ENCODE data around the gene ZNF846. TPM values are rescaled to one million over a fixed set of nuclear protein-coding genes. Genes with fewer than 3 reads are reported as not detected.
"Not testable (repeated sequence)": the region's sequence is repeated elsewhere in the genome, so short reads cannot be mapped to it uniquely, and the experiment has no call there.

Gene ZNF846
- 3.6 and 5.1 TPM in 2 replicates for total RNA-seq

DNA sequence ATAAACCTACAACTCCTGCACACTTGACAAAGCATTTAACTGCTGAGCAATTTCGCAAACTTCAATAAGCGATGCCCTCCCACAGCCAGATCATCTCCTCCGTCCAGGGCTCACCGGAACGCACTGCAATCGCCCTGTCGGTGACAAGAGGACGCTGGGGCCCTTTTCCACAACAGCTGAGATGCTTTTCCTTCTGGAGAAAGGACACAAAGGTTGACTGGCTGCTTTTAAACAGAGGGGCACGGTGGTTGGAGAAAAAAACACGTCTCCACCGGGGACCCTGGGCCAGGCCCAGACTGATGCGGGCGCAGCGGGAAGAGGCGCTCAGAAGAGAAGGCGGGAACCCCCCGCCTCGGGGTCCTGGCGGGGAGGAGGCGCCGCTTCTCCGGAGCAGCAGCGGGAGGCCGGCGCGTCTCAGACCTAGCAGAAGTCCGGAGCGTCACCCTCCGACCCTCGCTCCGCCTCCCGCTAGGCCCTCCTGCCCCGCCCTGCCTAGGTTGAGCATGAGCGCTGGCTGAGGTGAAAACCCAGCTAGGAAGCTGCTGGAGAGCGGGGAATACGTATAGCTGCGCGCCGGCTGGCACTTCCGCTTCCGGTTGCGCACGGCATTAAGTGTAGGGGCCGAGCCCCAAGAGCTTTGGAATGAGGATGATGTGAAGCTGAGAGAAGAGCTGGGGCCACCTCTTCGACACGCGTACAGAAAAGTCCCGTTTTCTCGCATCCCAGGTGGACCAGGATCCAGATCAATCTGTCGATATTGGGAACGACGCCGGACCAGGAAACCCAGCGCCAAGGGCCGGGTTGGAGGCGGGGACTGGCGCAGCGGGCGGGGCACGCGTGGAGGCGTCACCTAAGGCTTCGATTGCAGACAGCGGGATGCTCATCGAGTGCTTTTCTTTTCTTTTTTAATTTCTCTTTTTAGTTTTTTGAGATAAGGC is at the start of gene ZNF846:
ZNF846 (minus strand) TSS at position 564 of the 938 bp plus-strand sequence. CDS start 3,788 bp downstream, outside the sequence.
- peak; percentile 85 to 95 for DNase-seq (ENCODE audit: low read depth in 2 of 2)

DNA sequence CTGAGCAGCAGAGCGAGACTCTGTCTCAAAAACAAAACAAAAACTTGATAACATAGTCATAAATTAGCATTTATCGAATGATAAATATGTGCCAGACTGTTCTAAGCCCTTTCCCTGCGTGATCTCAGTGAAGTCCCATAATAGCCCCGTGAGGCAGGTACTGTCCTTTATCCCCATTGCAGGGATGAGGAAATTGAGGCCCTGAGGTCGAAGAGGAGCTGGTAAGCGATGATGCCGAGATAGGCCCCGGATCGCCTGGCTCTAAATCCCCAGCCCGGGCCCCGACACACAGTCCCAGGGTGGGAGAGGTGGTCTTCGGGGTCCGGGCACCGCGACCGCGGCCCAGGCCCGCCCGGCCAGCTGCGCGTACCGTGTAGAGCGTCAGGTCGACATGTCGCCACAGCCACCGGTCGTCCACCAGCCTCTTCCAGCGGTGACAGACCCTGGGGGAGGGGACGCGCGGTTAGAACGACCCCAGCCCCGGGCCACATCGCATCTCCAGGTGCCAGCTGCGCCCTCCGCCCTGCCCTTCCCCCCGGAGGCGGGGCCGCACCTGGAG is 49.7 kb upstream of the ZNF846 start:
- no peak for DNase-seq (ENCODE audit: low read depth in 2 of 2)

DNA sequence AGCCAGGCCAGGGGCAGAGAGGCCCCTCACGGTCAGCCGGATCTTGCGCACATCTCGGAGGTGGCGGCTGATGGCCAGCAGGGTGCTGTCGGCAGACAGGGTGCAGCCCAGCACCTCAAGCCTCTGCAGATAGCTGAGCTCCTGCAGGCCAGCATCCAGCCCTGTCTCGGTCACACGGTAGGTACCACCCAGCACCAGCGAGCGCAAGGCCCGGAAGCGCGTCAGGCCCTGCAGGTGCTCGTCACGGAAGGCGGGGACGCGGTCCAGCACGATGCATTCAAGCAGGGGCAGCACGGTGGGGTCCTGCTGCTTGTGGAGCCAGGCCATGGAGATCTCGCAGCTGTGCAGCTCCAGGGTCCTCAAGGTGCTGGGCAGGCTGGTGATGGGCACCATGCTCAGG is 42.6 kb upstream of the ZNF846 start:
- DNase-seq (ENCODE audit: low read depth in 2 of 2) = no peak

DNA sequence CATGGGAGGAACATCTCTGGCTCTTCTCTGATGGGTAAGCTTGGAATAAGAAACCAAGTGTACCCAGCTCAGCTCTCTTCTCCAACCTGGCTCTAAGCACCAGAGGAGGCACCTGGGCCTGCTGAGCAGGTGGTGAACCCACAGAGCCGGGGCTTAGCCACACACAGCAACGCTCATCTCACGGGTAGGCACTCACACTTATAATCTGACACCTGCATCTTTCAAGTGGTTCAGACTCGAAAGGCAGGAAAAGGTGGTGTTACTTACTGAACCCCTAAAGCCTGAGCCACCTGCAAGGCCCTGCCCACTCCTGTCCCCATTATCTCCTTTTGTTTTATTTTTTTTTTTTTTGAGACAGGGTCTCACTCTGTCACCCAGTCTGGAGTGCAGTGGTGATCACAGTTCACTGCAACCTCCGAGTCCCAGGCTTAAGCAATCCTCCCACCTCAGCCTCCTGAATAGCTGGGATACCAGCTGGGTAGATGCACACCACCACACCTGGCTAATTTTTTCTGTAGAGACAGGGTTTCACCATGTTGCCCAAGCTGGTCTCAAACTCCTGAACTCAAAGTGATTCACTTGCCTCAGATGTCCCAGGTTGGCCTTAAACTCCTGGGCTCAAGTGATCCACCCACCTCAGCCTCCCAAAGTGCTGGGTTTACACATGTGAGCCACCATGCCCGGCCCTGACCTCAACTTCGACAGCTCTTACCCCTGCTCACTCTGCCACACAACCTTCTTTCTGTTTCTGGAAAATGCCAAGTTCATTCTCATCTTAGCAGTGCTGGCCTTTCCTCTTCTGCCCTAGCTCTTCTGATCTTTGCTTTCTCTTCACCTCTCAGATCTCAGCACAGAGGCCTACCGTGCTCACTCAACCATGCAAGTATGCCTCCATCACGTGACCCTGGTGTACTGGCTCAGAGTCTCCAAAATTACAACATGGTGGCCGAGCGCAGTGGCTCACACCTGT is 40.6 kb upstream of the ZNF846 start:
- no peak for DNase-seq (ENCODE audit: low read depth in 2 of 2)

DNA sequence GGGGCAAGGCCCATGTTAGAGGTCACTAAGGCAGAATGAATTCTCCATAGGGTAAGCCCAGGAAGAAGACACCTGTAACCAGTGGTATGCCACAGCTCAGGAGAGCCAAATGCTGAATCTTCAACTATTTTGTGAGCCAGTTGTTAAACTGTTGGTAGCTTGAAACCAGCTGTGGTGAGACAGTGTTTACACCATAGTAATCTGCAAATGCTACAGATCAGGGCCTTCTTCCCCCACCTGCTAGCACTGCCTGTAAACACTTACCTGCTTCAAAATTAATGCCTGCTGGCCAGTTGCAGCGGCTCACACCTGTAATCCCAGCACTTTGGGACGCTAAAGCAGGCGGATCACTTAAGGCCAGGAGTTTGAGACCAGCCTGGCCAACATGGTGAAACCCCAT is 38.3 kb upstream of the ZNF846 start:
- DNase-seq (ENCODE audit: low read depth in 2 of 2) = no peak

DNA sequence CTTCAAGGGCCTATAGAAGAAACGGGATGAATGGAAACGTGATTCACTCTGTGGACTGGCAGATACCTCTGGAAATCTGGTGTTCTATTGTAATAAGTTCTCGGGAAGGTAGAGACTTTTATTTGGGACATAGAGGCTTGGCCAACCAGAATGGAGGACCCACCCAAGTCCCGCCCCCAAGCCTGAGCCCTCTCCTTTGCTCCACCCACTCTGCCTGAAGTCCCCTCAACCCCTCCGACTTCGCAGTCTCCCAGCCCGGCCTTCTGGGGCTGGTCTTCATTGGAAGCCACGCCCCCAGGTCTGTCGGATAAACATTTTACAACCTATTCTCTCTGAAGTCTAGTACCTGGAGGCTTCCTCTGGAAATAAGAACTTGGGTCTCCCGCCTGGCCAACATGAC is 33.4 kb upstream of the ZNF846 start:
- no peak for DNase-seq (ENCODE audit: low read depth in 2 of 2)

DNA sequence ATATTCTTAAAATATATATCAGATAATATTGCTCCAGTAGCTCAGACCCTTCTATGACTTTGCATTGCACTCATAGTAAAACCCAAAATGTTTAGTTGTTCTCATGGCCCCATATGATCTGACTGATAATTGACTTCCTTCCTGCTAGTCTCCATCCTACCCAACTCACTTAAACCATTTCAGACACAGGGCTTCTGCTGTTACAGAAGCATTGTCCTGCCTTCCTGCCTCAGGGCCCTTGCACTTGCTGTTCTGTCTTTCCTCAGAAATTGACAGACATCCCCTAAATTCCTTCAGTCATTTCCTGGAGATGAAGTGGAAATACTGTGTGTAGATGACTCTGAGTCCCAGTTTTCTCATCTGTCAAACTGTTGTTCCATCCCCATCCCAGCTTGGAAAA is 30.6 kb upstream of the ZNF846 start:
- DNase-seq (ENCODE audit: low read depth in 2 of 2) = no peak

DNA sequence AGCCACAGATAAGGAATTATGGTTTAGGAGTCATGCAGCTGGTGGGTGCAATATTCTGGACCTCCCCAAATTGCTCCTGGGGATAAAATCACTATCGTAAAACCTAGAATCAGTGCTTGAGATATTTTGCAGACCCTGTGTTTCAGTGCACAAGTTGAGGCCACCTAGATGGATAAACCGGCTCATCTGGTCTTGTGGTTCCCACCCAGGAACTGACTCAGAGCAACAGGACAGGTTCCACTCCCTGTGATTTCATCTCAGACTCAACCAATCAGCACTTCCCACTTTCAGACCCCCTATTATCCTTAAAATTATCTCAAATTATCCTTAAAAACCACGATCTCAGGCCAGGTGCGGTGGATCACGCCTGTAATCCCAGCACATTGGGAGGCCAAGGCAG is 29.3 kb upstream of the ZNF846 start:
- DNase-seq (ENCODE audit: low read depth in 2 of 2) = no peak

DNA sequence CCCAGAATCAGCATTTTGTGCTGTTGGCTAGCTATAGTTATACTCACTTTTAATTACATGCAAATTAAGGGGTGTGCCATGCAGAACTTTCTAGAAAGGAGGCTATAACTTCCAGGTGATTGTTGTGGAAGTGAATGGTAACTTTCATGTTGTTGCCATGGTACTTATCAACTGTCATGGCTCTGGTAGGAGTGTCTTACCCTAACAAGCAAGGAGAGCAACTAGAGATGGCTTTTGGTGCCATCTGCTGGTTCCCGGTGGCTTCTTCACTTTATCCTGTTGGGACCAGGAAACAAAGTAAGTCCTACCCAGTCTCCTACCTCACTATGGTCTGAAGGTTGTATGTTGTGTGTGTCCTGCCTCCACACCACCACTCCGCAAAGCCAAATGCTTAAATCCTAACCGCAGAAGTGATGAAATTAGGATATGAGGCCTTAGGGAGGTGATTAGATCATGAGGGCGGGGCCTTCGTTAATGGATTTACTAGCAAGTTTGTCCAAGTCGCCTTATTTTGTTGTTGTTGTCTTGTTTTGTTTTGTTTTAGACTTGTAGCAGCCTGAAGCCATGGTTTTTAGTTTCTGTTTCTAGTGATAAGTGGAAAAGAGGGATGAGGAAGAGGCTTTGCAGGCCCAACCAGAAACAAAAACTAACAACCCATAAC is 27.7 kb upstream of the ZNF846 start:
- DNase-seq (ENCODE audit: low read depth in 2 of 2) = peak; percentile 93 to 94

DNA sequence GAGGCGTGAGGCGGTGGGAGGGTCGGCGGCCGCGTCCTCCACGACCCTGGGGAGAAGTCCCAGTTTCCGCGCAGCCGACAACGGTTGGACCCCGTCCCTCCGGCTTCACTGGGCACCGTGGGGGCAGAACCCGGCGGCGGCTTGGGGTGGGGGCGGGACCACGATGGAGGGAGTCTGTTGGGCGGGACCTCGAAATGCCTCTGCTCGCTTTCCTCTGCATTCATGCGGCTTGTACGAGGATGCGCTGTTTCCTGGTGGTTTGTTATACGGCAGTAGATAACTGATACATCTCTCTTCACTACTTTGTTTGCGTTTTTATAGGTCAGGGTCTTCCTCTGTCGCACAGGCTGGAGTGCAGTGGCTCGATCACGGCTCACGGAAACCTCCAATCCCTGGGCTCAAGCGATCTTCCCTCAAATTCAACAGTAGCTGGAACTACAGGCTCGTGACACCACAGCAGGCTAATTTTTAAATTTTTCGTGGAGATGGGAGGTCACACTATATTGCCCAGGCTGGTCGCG is 24.6 kb upstream of the ZNF846 start:
- DNase-seq (ENCODE audit: low read depth in 2 of 2) = peak in 1 of 2 donors; percentile 50

DNA sequence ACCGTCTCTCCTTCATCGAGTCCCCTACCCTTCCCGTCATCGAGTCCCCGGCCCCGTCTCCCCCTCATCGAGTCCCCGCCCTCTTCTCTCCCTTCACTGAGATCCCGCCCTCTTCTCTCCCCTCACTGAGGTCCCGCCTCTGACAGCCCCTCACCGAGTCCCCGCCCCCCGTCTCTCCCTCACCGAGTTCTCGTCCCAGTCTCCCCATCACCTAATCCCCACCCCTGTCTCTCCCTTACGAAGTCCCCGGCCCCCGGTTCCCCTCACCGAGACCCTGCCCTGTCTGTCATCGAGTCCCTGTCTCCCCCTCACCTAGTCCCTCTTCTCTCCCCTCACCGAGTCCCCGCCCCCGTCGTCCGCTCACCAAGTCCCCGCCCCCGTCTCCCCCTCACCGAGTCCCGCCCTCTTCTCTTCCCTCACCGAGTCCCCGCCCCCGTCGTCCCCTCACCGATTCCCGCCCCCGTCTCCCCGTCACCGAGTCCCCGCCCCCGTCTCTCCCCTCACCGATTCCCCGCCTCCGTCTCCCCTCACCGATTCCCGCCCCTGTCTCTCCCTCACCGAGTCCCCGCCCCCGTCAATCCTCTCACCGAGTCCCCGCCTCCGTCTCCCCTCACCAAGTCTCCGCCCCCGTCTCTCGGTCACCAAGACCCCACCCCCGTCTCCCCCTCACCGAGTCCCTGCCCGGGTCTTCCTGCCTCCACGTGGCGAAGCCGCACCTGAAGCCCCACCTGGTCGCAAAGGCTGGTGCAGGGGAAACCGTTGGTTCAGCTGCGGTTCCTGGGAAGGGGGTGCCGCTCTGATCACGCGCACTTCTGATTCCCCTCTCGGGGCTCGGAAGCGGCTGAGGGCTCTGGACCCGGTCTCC is 23.9 kb upstream of the ZNF846 start:
- DNase-seq (ENCODE audit: low read depth in 2 of 2) = peak; percentile 88 to 98

DNA sequence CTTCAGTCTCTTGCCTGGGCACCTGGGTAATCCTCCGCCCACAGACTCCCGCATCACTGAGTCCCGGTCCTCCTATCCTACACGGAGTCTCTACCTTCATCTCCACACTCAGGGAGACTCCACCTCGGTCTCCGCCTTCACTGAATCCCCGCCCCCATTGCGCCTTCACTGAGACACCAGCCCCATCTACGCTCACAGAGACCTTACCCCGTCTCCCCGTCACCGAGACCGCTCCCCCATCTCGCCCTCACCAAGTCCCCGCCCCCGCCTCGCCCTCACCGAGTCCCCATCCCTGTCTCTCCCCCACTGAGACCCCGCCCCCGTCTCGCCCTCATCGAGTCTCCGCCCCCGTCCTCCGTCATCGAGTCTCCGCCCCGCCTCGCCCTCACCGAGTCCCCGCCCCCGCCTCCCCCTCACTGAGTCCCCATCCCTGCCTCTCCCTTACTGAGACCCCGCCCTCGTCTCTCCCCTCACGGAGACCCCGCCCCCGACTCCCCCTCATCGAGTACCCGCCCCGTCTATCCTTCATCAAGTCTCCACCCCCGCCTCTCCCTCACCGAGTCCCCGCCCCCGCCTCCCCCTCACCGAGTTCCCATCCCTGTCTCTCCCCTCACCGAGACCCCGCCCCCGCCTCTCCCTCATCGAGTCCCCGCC is 23.1 kb upstream of the ZNF846 start:
- DNase-seq (ENCODE audit: low read depth in 2 of 2) = peak; percentile 89 to 98

DNA sequence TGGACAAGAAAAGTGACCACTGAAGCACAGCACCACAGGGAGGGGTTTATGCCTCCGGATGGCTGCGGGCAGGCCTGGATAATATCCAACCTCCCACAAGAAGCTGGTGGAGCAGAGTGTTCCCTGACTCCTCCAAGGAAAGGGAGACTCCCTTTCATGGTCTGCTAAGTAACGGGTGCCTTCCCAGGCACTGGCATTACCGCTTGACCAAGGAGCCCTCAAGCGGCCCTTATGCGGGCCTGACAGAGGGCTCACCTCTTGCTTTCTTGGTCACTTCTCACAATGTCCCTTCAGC is 22.5 kb upstream of the ZNF846 start:
- not testable (repeated sequence) for DNase-seq (ENCODE audit: low read depth in 2 of 2)

DNA sequence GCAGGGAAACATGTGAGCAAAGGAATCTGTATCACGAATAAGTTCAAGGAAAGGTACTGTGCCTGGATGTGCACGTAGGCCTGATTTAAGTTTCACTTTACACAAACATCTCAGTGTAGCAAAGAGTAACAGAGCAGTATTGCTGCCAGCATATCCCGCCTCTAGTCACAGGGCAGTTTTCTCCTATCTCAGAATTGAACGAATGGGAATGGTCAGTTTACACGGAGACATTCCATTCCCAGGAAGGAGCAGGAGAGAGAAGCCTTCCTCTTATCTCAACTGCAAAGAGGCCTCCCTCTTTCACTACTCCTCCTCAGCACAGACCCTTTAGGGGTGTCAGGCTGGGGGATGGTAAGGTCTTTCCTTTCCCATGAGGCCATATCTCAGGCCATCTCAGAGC is 21.0 kb upstream of the ZNF846 start:
- DNase-seq (ENCODE audit: low read depth in 2 of 2) = not testable (repeated sequence)

DNA sequence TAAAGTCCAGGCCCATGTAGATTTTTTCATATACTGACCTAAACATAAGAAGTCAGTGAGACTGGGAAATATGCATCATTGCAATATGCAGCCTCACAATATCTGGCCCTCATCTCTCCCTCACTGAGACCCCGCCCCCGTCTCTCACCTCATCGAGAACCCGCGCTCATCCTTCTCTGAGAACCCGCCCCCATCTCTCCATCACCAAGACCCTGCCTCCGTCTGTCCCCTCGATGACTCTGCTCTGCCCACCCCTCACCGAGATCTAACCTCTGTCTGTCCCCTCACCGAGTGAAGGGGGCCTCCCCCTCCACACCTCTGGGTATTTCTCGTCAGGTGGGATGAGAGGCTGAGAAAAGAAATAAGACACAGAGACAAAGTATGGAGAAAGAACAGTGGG is 20.5 kb upstream of the ZNF846 start:
- no peak for DNase-seq (ENCODE audit: low read depth in 2 of 2)

DNA sequence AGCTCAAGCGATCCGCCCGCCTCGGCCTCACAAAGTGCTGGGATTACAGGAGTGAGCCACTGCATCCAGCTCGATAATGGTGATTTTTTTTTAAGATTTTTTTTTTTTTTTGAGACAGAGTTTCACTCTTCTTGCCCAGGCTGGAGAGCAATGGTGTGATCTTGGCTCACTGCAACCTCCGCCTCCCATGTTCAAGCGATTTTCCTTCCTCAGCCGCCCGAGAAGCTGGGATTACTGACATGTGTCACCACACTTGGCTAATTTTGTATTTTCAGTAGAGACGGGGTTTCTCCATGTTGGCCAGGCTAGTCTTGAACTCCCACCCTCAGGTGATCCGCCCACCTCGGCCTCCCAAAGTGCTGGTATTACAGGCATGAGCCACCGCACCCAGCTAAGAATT is 20.1 kb upstream of the ZNF846 start:
- DNase-seq (ENCODE audit: low read depth in 2 of 2) = not testable (repeated sequence)

DNA sequence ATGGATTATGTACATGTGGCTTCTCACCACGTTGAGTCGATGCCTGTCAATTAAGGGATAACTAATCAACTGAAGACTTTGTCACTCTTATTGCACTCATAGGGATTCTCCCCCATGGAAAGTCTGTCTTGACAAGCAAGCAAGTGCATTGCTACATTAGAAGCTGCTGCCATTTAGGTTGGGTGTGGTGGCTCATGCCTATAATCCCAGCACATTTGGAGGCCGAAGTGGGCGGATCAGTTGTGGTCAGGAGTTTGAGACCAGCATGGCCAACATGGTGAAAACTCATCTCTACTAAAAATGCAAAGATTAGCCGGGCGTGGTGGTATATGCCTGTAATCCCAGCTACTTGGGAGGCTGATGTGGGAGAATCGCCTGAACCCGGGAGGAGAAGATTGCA is 18.3 kb upstream of the ZNF846 start:
- no peak for DNase-seq (ENCODE audit: low read depth in 2 of 2)

DNA sequence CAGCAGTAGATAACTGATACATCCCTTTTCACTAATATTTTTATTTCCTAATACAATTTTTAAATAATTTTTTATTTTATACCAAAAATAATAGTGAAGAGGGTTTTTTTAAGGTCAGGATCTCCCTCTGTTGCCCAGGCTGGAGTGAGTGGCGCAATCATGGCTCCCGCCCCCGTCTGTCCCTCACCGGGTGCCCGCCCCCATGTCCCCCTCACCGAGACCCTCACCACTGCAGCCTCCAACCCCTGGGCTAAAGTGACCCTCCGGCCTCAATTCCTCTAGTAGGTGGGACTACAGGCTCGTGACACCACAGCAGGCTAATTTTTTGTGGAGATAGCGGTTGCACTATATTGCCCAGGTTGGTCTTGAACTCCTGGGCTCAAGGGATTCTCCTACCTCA is 17.8 kb upstream of the ZNF846 start:
- no peak for DNase-seq (ENCODE audit: low read depth in 2 of 2)

Measured in dermis microvascular lymphatic vessel endothelial cell (primary cell).